SK-N-SH (cell line): ENCODE results near the gene ZNF467. TPM values are rescaled to one million over a fixed set of nuclear protein-coding genes. Genes with fewer than 3 reads are reported as not detected.

Experiments used
- CTCF ChIA-PET: fragments of 300-600, 350-600 bp; formaldehyde crosslinking; extraction: SDS; loops from one replicate; lab custom pipeline; 2021; lab: Yijun Ruan, JAX
- POLR2A ChIA-PET: fragments of 350-600 bp; sonication (Branson Sonifier 250); formaldehyde crosslinking; extraction: SDS; loops from one replicate; lab custom pipeline; 2020; ENCODE audit warnings: antibody characterized with exemption, inconsistent platforms; lab: Yijun Ruan, JAX
- DNase-seq: peaks from one replicate; pipeline ENCODE4 v3.0.0; 2012
- H2AFZ ChIP-seq: fragments of 200-600 bp; sonication (generic); 2 replicates; pipeline ENCODE4 v1.8.1; 2016; ENCODE audit warnings: antibody characterized with exemption, mild to moderate bottlenecking, low read depth
- H3F3A ChIP-seq: fragments of 200-600 bp; sonication (generic); replicated peaks from 2 replicates; pipeline ENCODE3; 2016; ENCODE audit warnings: antibody characterized with exemption, mild to moderate bottlenecking; ENCODE audit not compliant: insufficient read depth
- H3K27ac ChIP-seq, 2 experiments: fragments of 200-500 bp in 1 of 2; fragments of 200-600 bp in 1 of 2; sonication (Bioruptor generic) in 1 of 2; sonication (generic), shearing (Covaris generic) in 1 of 2; 2 replicates each; pipeline versions ENCODE4 v1.5.1 to v1.6.1; 2014 to 2016; ENCODE audit warnings: low read depth in 2 of 2, inconsistent platforms in 1 of 2, low read length in 1 of 2, mild to moderate bottlenecking in 1 of 2, mixed read lengths in 1 of 2
- H3K27me3 ChIP-seq: fragments of 200-600 bp; sonication (generic), shearing (Covaris generic); 2 replicates; pipeline ENCODE4 v1.6.1; 2016; ENCODE audit warnings: mixed run types; ENCODE audit not compliant: insufficient read depth
- H3K36me3 ChIP-seq, 2 experiments: fragments of 200-500 bp in 1 of 2; fragments of 200-600 bp in 1 of 2; sonication (Bioruptor generic) in 1 of 2; sonication (generic) in 1 of 2; replicated peaks in 1 of 2; 2 replicates each; pipeline versions ENCODE3 to v1.5.1; 2014 to 2016; ENCODE audit warnings: low read length in 1 of 2, mild to moderate bottlenecking in 1 of 2; ENCODE audit not compliant: insufficient read depth in 2 of 2, control insufficient read depth in 1 of 2
- H3K4me1 ChIP-seq, 2 experiments: fragments of 200-500 bp in 1 of 2; fragments of 200-600 bp in 1 of 2; sonication (Bioruptor generic) in 1 of 2; sonication (generic), shearing (Covaris generic) in 1 of 2; 2 replicates each; pipeline versions ENCODE4 v1.5.1 to v1.6.1; 2014 to 2016; ENCODE audit warnings: low read depth in 1 of 2, low read length in 1 of 2, mixed run types in 1 of 2; ENCODE audit not compliant: insufficient read depth in 2 of 2, control insufficient read depth in 1 of 2
- H3K4me2 ChIP-seq: fragments of 200-600 bp; sonication (generic), shearing (Covaris generic); 2 replicates; pipeline ENCODE4 v1.6.1; 2017; ENCODE audit warnings: mixed run types
- H3K4me3 ChIP-seq, 2 experiments: fragments of 200-500 bp in 1 of 2; fragments of 200-600 bp in 1 of 2; sonication (Bioruptor generic) in 1 of 2; sonication (generic), shearing (Covaris generic) in 1 of 2; 2 replicates each; pipeline versions ENCODE4 v1.5.1 to v1.8.1; 2014 to 2016; ENCODE audit warnings: low read depth in 2 of 2, inconsistent platforms in 1 of 2, low read length in 1 of 2, mild to moderate bottlenecking in 1 of 2, mixed read lengths in 1 of 2, moderate library complexity in 1 of 2
- H3K79me2 ChIP-seq: fragments of 200-600 bp; sonication (generic); 2 replicates; pipeline ENCODE4 v1.8.1; 2017; ENCODE audit warnings: mild to moderate bottlenecking; ENCODE audit not compliant: insufficient read depth
- H3K9ac ChIP-seq: fragments of 200-600 bp; sonication (generic); 2 replicates; pipeline ENCODE4 v1.6.1; 2017; ENCODE audit warnings: mixed run types
- H3K9me2 ChIP-seq: fragments of 200-600 bp; sonication (generic); 2 replicates; pipeline ENCODE4 v1.6.1; 2017; ENCODE audit warnings: mixed run types
- H3K9me3 ChIP-seq: fragments of 200-600 bp; sonication (generic); 2 replicates; pipeline ENCODE4 v1.6.1; 2017; ENCODE audit warnings: mixed run types, mild to moderate bottlenecking, moderate library complexity
- H4K20me1 ChIP-seq: fragments of 200-600 bp; sonication (generic); 2 replicates; pipeline ENCODE4 v1.6.1; 2017; ENCODE audit warnings: mild to moderate bottlenecking, mixed run types; ENCODE audit not compliant: insufficient read depth
- CHD2 ChIP-seq: fragments of 150-350 bp; IDR thresholded peaks from 2 replicates; pipeline ENCODE4 v1.6.1; 2018; ENCODE audit warnings: low read length; ENCODE audit not compliant: partially characterized antibody
- ELF1 ChIP-seq: IDR thresholded peaks from 2 replicates; pipeline ENCODE4 v1.4.0; 2012
- EP300 ChIP-seq, 2 experiments: IDR thresholded peaks; 2 replicates each; pipeline versions ENCODE4 v1.4.0 to v1.6.1; 2012; ENCODE audit warnings: borderline replicate concordance in 1 of 2, low read depth in 1 of 2, low read length in 1 of 2
- EZH2phosphoT487 ChIP-seq: fragments of 200-600 bp; sonication (generic); IDR thresholded peaks from 2 replicates; pipeline ENCODE4 v1.6.1; 2017; ENCODE audit warnings: low read depth, mixed run types, mild to moderate bottlenecking, antibody characterized with exemption, moderate library complexity, borderline replicate concordance
- FOSL2 ChIP-seq: IDR thresholded peaks from 2 replicates; pipeline ENCODE4 v1.4.0; 2012; ENCODE audit warnings: low read depth, mild to moderate bottlenecking, moderate library complexity, borderline replicate concordance
- FOXJ3 ChIP-seq: sonication (generic); formaldehyde crosslinking; IDR thresholded peaks from 2 replicates; pipeline ENCODE4 v1.5.1; 2020; ENCODE audit warnings: mild to moderate bottlenecking, missing genetic modification reagents
- GABPA ChIP-seq: IDR thresholded peaks from 2 replicates; pipeline ENCODE4 v1.4.0; 2012; ENCODE audit warnings: low read depth, mild to moderate bottlenecking
- GATA2 ChIP-seq: sonication (generic); formaldehyde crosslinking; IDR thresholded peaks from 2 replicates; pipeline ENCODE4 v1.5.0; 2020; ENCODE audit warnings: mild to moderate bottlenecking, missing genetic modification reagents
- IRF3 ChIP-seq: fragments of 150-350 bp; IDR thresholded peaks from 2 replicates; pipeline ENCODE4 v1.6.1; 2016; ENCODE audit warnings: mild to moderate bottlenecking, low read depth, low read length
- JUND ChIP-seq: IDR thresholded peaks from 2 replicates; pipeline ENCODE4 v1.4.0; 2012
- MXI1 ChIP-seq: IDR thresholded peaks from 2 replicates; pipeline ENCODE4 v1.6.1; 2012; ENCODE audit warnings: mild to moderate bottlenecking, low read depth, low read length, improper control_type of control experiment
- NRF1 ChIP-seq: IDR thresholded peaks from 2 replicates; pipeline ENCODE4 v1.6.1; 2012; ENCODE audit warnings: low read depth, mild to moderate bottlenecking, low read length
- PBX3 ChIP-seq: IDR thresholded peaks from 2 replicates; pipeline ENCODE4; 2012
- POLR2AphosphoS5 ChIP-seq: IDR thresholded peaks from 2 replicates; pipeline ENCODE4 v1.6.1; 2012; ENCODE audit warnings: low read depth, low read length
- RAD21 ChIP-seq: IDR thresholded peaks from 2 replicates; pipeline ENCODE4 v1.6.1; 2012; ENCODE audit warnings: mild to moderate bottlenecking, low read length
- RCOR1 ChIP-seq: fragments of 150-350 bp; IDR thresholded peaks from 2 replicates; pipeline ENCODE4 v1.6.1; 2017; ENCODE audit warnings: antibody characterized with exemption, low read length
- SMC3 ChIP-seq: IDR thresholded peaks from 2 replicates; pipeline ENCODE4 v1.6.1; 2012; ENCODE audit warnings: low read depth, low read length, improper control_type of control experiment
- TCF12 ChIP-seq: IDR thresholded peaks from 2 replicates; pipeline ENCODE4 v1.4.0; 2012
- USF1 ChIP-seq: IDR thresholded peaks from 2 replicates; pipeline ENCODE4 v1.4.0; 2012; ENCODE audit warnings: low read depth, borderline replicate concordance
- ZBTB33 ChIP-seq: IDR thresholded peaks from 2 replicates; pipeline ENCODE4 v1.4.0; 2012; ENCODE audit warnings: low read depth, borderline replicate concordance
- WGBS: methylation state at CpG from one replicate; pipeline ENCODE4 v1.1.6; 2017; ENCODE audit warnings: low lambda C conversion rate; 5-methylcytosine and 5-hydroxymethylcytosine counted together
- polyA plus RNA-seq, 3 experiments: library from polyadenylated mRNA; depleted of rRNA; stranded (reverse); fragments of >200 nt; gene quantifications; 2 replicates each; pipeline ENCODE4 v1.2.3, GENCODE V29; 2012

Gene ZNF467
- polyA plus RNA-seq, 1 of the 3 experiments (the other 2 are of a cell fraction): 4.1 TPM

GRCh38 chr7:149790754-149791360, 17.5 kb upstream of the ZNF467 start:
- no peak overlapping the region for H3K4me2 ChIP-seq

GRCh38 chr7:149790146-149790548, 16.8 kb upstream of the ZNF467 start:
- ChIA-PET CTCF (interaction anchor here (0.6 to 16.9 kb wide), 23 partner anchors 11 to 163 kb away, joined by 3 to 189 read pairs (median 4); partner anchors contain the start of genes ZNF467 and ZNF862), POLR2A (interaction anchor here (1.4 kb wide), 1 partner anchor 18 kb away, joined by 3 read pairs; no protein-coding TSS in a partner anchor)
- Histone ChIP-seq H4K20me1 (no peaks in the 10 kb centered on the region), H3K9me3 (no peaks in the 10 kb centered on the region), H3K79me2 (no peaks in the 10 kb centered on the region), H3K27me3 (peaks cover 48% of the 10 kb centered on the region), H3F3A (no peaks in the 10 kb centered on the region), H3K9me2 (no peaks in the 10 kb centered on the region), H3K4me1 (peaks cover 0 to 32% of the 10 kb centered on the region in 2 experiments; a peak in 1 of 4 replicates), H3K4me2 (no peak overlapping the region), H3K27ac (no peak overlapping the region), H3K9ac (no peak overlapping the region), H3K4me3 (peak overlapping the region; percentile 15 to 21; a peak in 2 of 4 replicates), H3K36me3 (no peaks in the 10 kb centered on the region), H2AFZ (no peak overlapping the region)
- WGBS: 3% methylated on average over 13 of the region's 56 CpGs
- peak; percentile 92 for DNase-seq
- no peak for TF ChIP-seq JUND
- TF ChIP-seq SMC3: peak; percentile 43
- TF ChIP-seq FOXJ3 (CRISPR knock-in tag): no peak
- no peak for TF ChIP-seq CHD2
- peak; percentile 53 for TF ChIP-seq RAD21
- TF ChIP-seq IRF3: no peak
- no peak for TF ChIP-seq PBX3
- no peak for TF ChIP-seq EP300 (IDR thresholded peaks at IDR 0.05; ENCODE audit: borderline replicate concordance in 1 of 2, low read depth in 1 of 2, low read length in 1 of 2)
- TF ChIP-seq FOSL2: no peak

More at GRCh38 chr7:149790754-149791360, 17.5 kb upstream of the ZNF467 start:
- Histone ChIP-seq H3K9ac (no peak overlapping the region), H3K4me1 (peaks cover 0 to 32% of the 10 kb centered on the region in 2 experiments; a peak in 1 of 4 replicates), H2AFZ (no peak overlapping the region), H3K27me3 (peaks cover 49% of the 10 kb centered on the region), H3K79me2 (no peaks in the 10 kb centered on the region), H3K9me3 (no peaks in the 10 kb centered on the region), H4K20me1 (no peaks in the 10 kb centered on the region), H3K27ac (no peak overlapping the region), H3K36me3 (no peaks in the 10 kb centered on the region), H3K4me3 (no peak overlapping the region), H3K9me2 (no peaks in the 10 kb centered on the region), H3F3A (no peaks in the 10 kb centered on the region)
- CTCF ChIA-PET: interaction anchor here (0.7 to 16.9 kb wide), 17 partner anchors 10 to 163 kb away, joined by 3 to 189 read pairs (median 4); partner anchors contain the start of genes ZNF467 and ZNF862
- WGBS: 79% methylated on average over 14 of the region's 14 CpGs
- POLR2A ChIA-PET: no interaction called here
- TF ChIP-seq NRF1 (no peak), ELF1 (no peak), GATA2 (CRISPR knock-in tag) (no peak), ZBTB33 (no peak), RCOR1 (no peak), USF1 (no peak), GABPA (no peak), SMC3 (no peak), POLR2AphosphoS5 (no peak), FOXJ3 (CRISPR knock-in tag) (no peak), MXI1 (no peak), FOSL2 (no peak), EP300 (IDR thresholded peaks at IDR 0.05; ENCODE audit: borderline replicate concordance in 1 of 2, low read depth in 1 of 2, low read length in 1 of 2) (no peak), EZH2phosphoT487 (no peak), RAD21 (no peak), TCF12 (no peak)
- no peak for DNase-seq
